HepG2 (cell line): Measurements from ENCODE around the gene TWF1. TPM values are rescaled to one million over a fixed set of nuclear protein-coding genes. Genes with fewer than 3 reads are reported as not detected.
A peak's percentile ranks its signal among the peaks of the same experiment; 100 is the strongest.

Experiments
- ATAC-seq: fragments of 200-7000 bp; cut with Tn5 transposase; 3 replicates; pipeline ENCODE4 v1.9.1; 2020; ENCODE audit warnings: mild to moderate bottlenecking, moderate library complexity
- BruUV-seq: library from RNA; stranded (reverse); fragments of 400-500 nt; replicated peaks from 2 replicates; lab custom pipeline; 2021; lab: Mats Ljungman, UMichigan
- CTCF ChIA-PET: fragments of 300-600 bp; formaldehyde crosslinking; extraction: SDS; loops from one replicate; lab custom pipeline; 2021; ENCODE audit warnings: low total read pairs, inconsistent platforms, low intra/inter-chr PET ratio; lab: Yijun Ruan, JAX
- POLR2A ChIA-PET: fragments of 350-600 bp; sonication (Branson Sonifier 250); formaldehyde crosslinking; loops from one replicate; lab custom pipeline; 2020; ENCODE audit warnings: antibody characterized with exemption, inconsistent platforms; lab: Yijun Ruan, JAX
- DNase-seq: peaks from one replicate; pipeline ENCODE4 v3.0.0-alpha.2; 2015; ENCODE audit warnings: low spot score
- FAIRE-seq: peaks from 3 replicates; lab custom pipeline; 2011; peaks lifted over from hg19 to GRCh38; lab: Jason Lieb, UNC
- H2AFZ ChIP-seq: one replicate; pipeline ENCODE4 v1.6.1; 2011; ENCODE audit warnings: low read length, inconsistent platforms
- H3K27ac ChIP-seq: fragments of 300-600 bp; 3 replicates; pipeline ENCODE4 v1.8.0; 2011; ENCODE audit warnings: mixed run types, mild to moderate bottlenecking, mixed read lengths, low read length, inconsistent platforms; ENCODE audit not compliant: insufficient read depth; ENCODE audit errors: extremely low read length
- H3K27me3 ChIP-seq, 2 experiments: fragments of 200-600 bp in 1 of 2; 2 replicates in 1 of 2; 3 replicates in 1 of 2; pipeline versions ENCODE4 v1.6.0 to v1.8.0; 2011; ENCODE audit warnings: low read length in 2 of 2, mild to moderate bottlenecking in 2 of 2, moderate library complexity in 2 of 2, inconsistent platforms in 1 of 2; ENCODE audit not compliant: insufficient read depth in 2 of 2, control insufficient read depth in 1 of 2
- H3K36me3 ChIP-seq, 2 experiments: fragments of 200-600 bp in 1 of 2; replicated peaks in 1 of 2; 2 replicates in 1 of 2; 3 replicates in 1 of 2; pipeline versions ENCODE4 v1.5.1 to v1.8.0; 2011; ENCODE audit warnings: low read length in 2 of 2, inconsistent platforms in 1 of 2; ENCODE audit not compliant: insufficient read depth in 2 of 2, control insufficient read depth in 1 of 2
- H3K4me1 ChIP-seq: 2 replicates; pipeline ENCODE4 v1.5.1; 2012; ENCODE audit warnings: low read length, inconsistent platforms; ENCODE audit not compliant: insufficient read depth
- H3K4me2 ChIP-seq: 2 replicates; pipeline ENCODE4 v1.6.0; 2011; ENCODE audit warnings: low read depth, low read length, inconsistent platforms
- H3K4me3 ChIP-seq, 3 experiments: fragments of 200-600 bp in 1 of 3; sonication (generic), shearing (Covaris generic) in 1 of 3; replicated peaks in 1 of 3; 2 replicates each; pipeline ENCODE4 v1.5.1; 2011 to 2016; ENCODE audit warnings: low read length in 3 of 3, inconsistent platforms in 2 of 3, low read depth in 2 of 3, mild to moderate bottlenecking in 2 of 3, control low read depth in 1 of 3, mixed read lengths in 1 of 3; ENCODE audit not compliant: insufficient read depth in 1 of 3
- H3K79me2 ChIP-seq: one replicate; pipeline ENCODE4 v1.6.1; 2011; ENCODE audit warnings: low read length, inconsistent platforms; ENCODE audit not compliant: insufficient read depth
- H3K9ac ChIP-seq: 2 replicates; pipeline ENCODE4 v1.6.0; 2011; ENCODE audit warnings: mild to moderate bottlenecking, low read depth, low read length, inconsistent platforms; ENCODE audit not compliant: insufficient read depth
- H3K9me3 ChIP-seq: 2 replicates; pipeline ENCODE4 v1.5.1; 2012; ENCODE audit warnings: mild to moderate bottlenecking, low read length
- H4K20me1 ChIP-seq: 2 replicates; pipeline ENCODE4 v1.6.0; 2011; ENCODE audit warnings: inconsistent platforms, mild to moderate bottlenecking, low read length, moderate library complexity; ENCODE audit not compliant: insufficient read depth
- HNF4A ChIP-seq: sonication (generic); formaldehyde crosslinking; IDR thresholded peaks from 2 replicates; pipeline ENCODE4 v1.4.0; 2020; ENCODE audit warnings: missing genetic modification reagents
- JARID2 ChIP-seq: sonication (generic); formaldehyde crosslinking; IDR thresholded peaks from 2 replicates; pipeline ENCODE4 v1.8.1; 2023; ENCODE audit warnings: missing genetic modification reagents, inconsistent platforms; ENCODE audit not compliant: insufficient replicate concordance
- JUN ChIP-seq: sonication (generic); formaldehyde crosslinking; IDR thresholded peaks from 2 replicates; pipeline ENCODE4 v1.4.0; 2020; ENCODE audit warnings: mild to moderate bottlenecking, missing genetic modification reagents
- MTA1 ChIP-seq: sonication (generic); formaldehyde crosslinking; IDR thresholded peaks from 2 replicates; pipeline ENCODE4 v1.4.0; 2020; ENCODE audit warnings: missing genetic modification reagents, mild to moderate bottlenecking, borderline replicate concordance
- NAIF1 ChIP-seq: sonication (generic); formaldehyde crosslinking; IDR thresholded peaks from 2 replicates; pipeline ENCODE4 v1.5.0; 2020; ENCODE audit warnings: mild to moderate bottlenecking, missing genetic modification reagents, borderline replicate concordance
- RAD51 ChIP-seq: fragments of 450-650 bp; IDR thresholded peaks from 2 replicates; pipeline ENCODE4 v1.6.1; 2016; ENCODE audit warnings: borderline replicate concordance
- SCMH1 ChIP-seq: sonication (generic); formaldehyde crosslinking; IDR thresholded peaks from 2 replicates; pipeline ENCODE4 v1.9.0; 2021; ENCODE audit warnings: missing genetic modification reagents, mild to moderate bottlenecking, borderline replicate concordance
- YEATS4 ChIP-seq: sonication (generic); formaldehyde crosslinking; IDR thresholded peaks from 2 replicates; pipeline ENCODE4 v1.4.0; 2020; ENCODE audit warnings: missing genetic modification reagents, borderline replicate concordance
- ZFX ChIP-seq: sonication (generic); formaldehyde crosslinking; IDR thresholded peaks from 2 replicates; pipeline ENCODE4 v1.4.0; 2020; ENCODE audit warnings: mild to moderate bottlenecking, low read depth, missing genetic modification reagents, moderate library complexity
- ZKSCAN5 ChIP-seq: sonication (generic); formaldehyde crosslinking; IDR thresholded peaks from 2 replicates; pipeline ENCODE4 v1.5.1; 2020; ENCODE audit warnings: mild to moderate bottlenecking, missing genetic modification reagents
- ZNF207 ChIP-seq: fragments of 450-650 bp; IDR thresholded peaks from 2 replicates; pipeline ENCODE4 v1.6.1; 2016; ENCODE audit warnings: antibody characterized with exemption, borderline replicate concordance
- ZNF256 ChIP-seq: sonication (generic); formaldehyde crosslinking; conservative IDR thresholded peaks from 2 replicates; pipeline ENCODE4 v1.4.0; 2020; ENCODE audit warnings: missing genetic modification reagents
- ZNF546 ChIP-seq: sonication (generic); formaldehyde crosslinking; conservative IDR thresholded peaks from 2 replicates; pipeline ENCODE4 v1.8.1; 2023; ENCODE audit warnings: mild to moderate bottlenecking, missing genetic modification reagents
- ZNF878 ChIP-seq: sonication (generic); formaldehyde crosslinking; IDR thresholded peaks from 2 replicates; pipeline ENCODE4 v1.8.1; 2023; ENCODE audit warnings: mild to moderate bottlenecking, missing genetic modification reagents, moderate library complexity
- WGBS: methylation state at CpG from one replicate; pipeline ENCODE4 v1.1.6; 2017; ENCODE audit warnings: low lambda C conversion rate; 5-methylcytosine and 5-hydroxymethylcytosine counted together
- in situ Hi-C: cut with HindIII; loops from 2 replicates; pipeline ENCODE4 v1.10.0; 2017; ENCODE audit warnings: low pct_unique_long_range_greater_than_20kb; ENCODE audit not compliant: extremely low pct_ligation_motif_present
- intact Hi-C: fragments of 100-400 bp; cut with micrococcal nuclease; formaldehyde crosslinking; loops from one replicate; pipeline ENCODE4 v1.10.0; 2022; ENCODE audit not compliant: unreplicated experiment
- polyA plus RNA-seq, 8 experiments: library from polyadenylated mRNA; depleted of rRNA in 3 of 8; stranded (reverse) in 7 of 8; unstranded in 1 of 8; fragments of >200 nt; fragmentation: Illumina TruSeq in 4 of 8; extraction: Trizol in 4 of 8; gene quantifications; 2 replicates each; pipeline versions ENCODE4 v1.2.1 to v1.2.3, GENCODE V29; 2011 to 2016; ENCODE audit warnings: low read depth in 4 of 8, missing spikeins in 1 of 8, mixed read lengths in 1 of 8; ENCODE audit not compliant: insufficient read depth in 1 of 8
- total RNA-seq, 5 experiments: library from RNA; depleted of rRNA; stranded (reverse); fragments of >200 nt; fragmentation: Illumina TruSeq; extraction: Trizol; gene quantifications; 2 replicates each; pipeline ENCODE4 v1.2.3, GENCODE V29; 2016; ENCODE audit warnings: low read depth in 1 of 5
- TF ChIP-seq, protein P1 (sequence below): sonication (generic); formaldehyde crosslinking; IDR thresholded peaks from 2 replicates; pipeline ENCODE4 v1.8.0; 2022; ENCODE audit warnings: mild to moderate bottlenecking, missing genetic modification reagents
- TF ChIP-seq, protein P2 (sequence below), 2 experiments: sonication (generic) in 1 of 2; formaldehyde crosslinking in 1 of 2; IDR thresholded peaks; 2 replicates each; pipeline versions ENCODE4 v1.5.1 to v1.6.1; 2011 to 2020; ENCODE audit warnings: borderline replicate concordance in 1 of 2, low read depth in 1 of 2, low read length in 1 of 2, mild to moderate bottlenecking in 1 of 2, missing genetic modification reagents in 1 of 2, moderate library complexity in 1 of 2

The TWF1 gene
- total and polyA plus RNA-seq, 2 of the 13 experiments (the other 11 are each of a cell fraction or from before 2014, with no cell fraction given), result 32.3 to 85.5 TPM

DNA sequence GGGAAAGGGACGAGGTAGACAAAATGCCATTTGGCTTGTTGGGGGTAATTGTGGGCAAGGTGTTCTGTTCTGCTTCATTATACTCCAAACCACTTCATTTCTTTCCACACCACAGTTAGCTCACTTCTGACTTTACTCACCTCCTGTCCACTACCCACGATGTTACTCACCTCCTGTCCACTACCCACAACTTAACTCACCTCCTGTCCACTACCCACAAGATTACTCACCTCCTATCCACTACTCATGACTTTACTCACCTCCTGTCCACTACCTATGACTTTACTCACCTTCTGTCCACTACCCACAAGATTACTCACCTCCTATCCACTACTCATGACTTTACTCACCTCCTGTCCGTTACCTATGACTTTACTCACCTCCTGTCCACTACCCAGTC, 10.1 kb upstream of the TWF1 start:
- Histone ChIP-seq H3K4me3 (no peak overlapping the region), H2AFZ (no peak overlapping the region), H4K20me1 (no peaks in the 10 kb centered on the region), H3K9me3 (no peaks in the 10 kb centered on the region), H3K9ac (no peak overlapping the region), H3K4me2 (no peak overlapping the region), H3K27me3 (no peaks in the 10 kb centered on the region), H3K36me3 (no peaks in the 10 kb centered on the region), H3K79me2 (no peaks in the 10 kb centered on the region), H3K27ac (no peak overlapping the region), H3K4me1 (no peaks in the 10 kb centered on the region)
- in situ Hi-C loops (no loop called here), intact Hi-C loops (no loop called here)
- TF ChIP-seq JUN, result no peak
- TF ChIP-seq ZKSCAN5, result 0 out of 2 replicates have a peak, but pooled peaks have one; percentile 70
- no TSS peak for BruUV-seq
- DNase-seq, result no peak
- WGBS, result 13% methylated on average over 3 of the region's 3 CpGs
- ChIA-PET CTCF (no interaction called here), POLR2A (interaction anchor here (1.3 to 1.5 kb wide), 2 partner anchors 10 to 19 kb away, joined by 3 to 4 read pairs; partner anchors contain the start of genes TMEM117 and TWF1)
- ATAC-seq, result no peak
- no peak for FAIRE-seq

DNA sequence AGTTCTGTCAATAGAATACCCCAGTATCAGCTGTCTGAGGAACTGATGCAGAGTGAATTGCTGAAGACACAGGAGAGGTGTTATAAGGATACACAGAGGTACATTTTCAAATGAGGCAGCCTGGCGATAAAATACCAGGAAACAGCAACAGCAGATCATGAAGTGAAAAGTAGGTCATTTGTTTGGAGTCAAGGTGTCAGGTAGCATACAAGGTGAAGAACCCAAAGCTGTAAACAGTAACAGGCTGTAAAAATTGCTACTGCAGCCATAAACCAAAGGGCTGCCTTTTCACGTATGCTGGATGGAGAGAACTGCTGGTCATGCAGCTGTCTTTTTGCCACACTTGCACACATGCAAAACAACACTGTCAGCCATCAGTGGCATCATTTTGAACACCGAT, 9.3 kb upstream of the TWF1 start:
- in situ Hi-C loops, result no loop called here
- no peaks in the 10 kb centered on the region for H3K4me1 ChIP-seq
- H3K4me3 ChIP-seq, result no peak overlapping the region
- no peak overlapping the region for H2AFZ ChIP-seq
- H3K9ac ChIP-seq, result no peak overlapping the region
- H4K20me1 ChIP-seq, result no peaks in the 10 kb centered on the region
- H3K4me2 ChIP-seq, result no peak overlapping the region
- intact Hi-C loops, result no loop called here
- no peaks in the 10 kb centered on the region for H3K36me3 ChIP-seq
- 52% methylated on average over 3 of the region's 3 CpGs for WGBS
- ATAC-seq (no peak), FAIRE-seq (no peak), DNase-seq (no peak)
- POLR2A ChIA-PET, result interaction anchor here (1.4 kb wide), 1 partner anchor 10 kb away, joined by 4 read pairs; the partner anchor contains the start of gene TWF1
- H3K9me3 ChIP-seq, result no peaks in the 10 kb centered on the region
- no TSS peak for BruUV-seq
- no peak overlapping the region for H3K27ac ChIP-seq
- no peaks in the 10 kb centered on the region for H3K27me3 ChIP-seq
- H3K79me2 ChIP-seq, result no peaks in the 10 kb centered on the region
- CTCF ChIA-PET, result no interaction called here
- TF ChIP-seq RAD51 (no peak), HNF4A (no peak), MTA1 (CRISPR knock-in tag) (no peak), ZNF878 (CRISPR knock-in tag) (no peak), SCMH1 (CRISPR knock-in tag) (no peak), ZNF207 (no peak), JARID2 (CRISPR knock-in tag) (no peak), ZNF546 (CRISPR knock-in tag) (no peak), ZNF256 (CRISPR knock-in tag) (no peak), ZFX (no peak), YEATS4 (CRISPR knock-in tag) (no peak), NAIF1 (no peak)
- TF ChIP-seq, protein P1, sequence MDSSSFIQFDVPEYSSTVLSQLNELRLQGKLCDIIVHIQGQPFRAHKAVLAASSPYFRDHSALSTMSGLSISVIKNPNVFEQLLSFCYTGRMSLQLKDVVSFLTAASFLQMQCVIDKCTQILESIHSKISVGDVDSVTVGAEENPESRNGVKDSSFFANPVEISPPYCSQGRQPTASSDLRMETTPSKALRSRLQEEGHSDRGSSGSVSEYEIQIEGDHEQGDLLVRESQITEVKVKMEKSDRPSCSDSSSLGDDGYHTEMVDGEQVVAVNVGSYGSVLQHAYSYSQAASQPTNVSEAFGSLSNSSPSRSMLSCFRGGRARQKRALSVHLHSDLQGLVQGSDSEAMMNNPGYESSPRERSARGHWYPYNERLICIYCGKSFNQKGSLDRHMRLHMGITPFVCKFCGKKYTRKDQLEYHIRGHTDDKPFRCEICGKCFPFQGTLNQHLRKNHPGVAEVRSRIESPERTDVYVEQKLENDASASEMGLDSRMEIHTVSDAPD, result no peak
- TF ChIP-seq, protein P2, sequence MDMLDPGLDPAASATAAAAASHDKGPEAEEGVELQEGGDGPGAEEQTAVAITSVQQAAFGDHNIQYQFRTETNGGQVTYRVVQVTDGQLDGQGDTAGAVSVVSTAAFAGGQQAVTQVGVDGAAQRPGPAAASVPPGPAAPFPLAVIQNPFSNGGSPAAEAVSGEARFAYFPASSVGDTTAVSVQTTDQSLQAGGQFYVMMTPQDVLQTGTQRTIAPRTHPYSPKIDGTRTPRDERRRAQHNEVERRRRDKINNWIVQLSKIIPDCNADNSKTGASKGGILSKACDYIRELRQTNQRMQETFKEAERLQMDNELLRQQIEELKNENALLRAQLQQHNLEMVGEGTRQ (IDR thresholded peaks at IDR 0.05; ENCODE audit: low read depth, low read length), result no peak
- TF ChIP-seq, protein P2 (CRISPR knock-in tag; IDR thresholded peaks at IDR 0.05; ENCODE audit: borderline replicate concordance), result no peak
